ENCODE data around the gene SOAT2. TPM values are rescaled to one million over a fixed set of nuclear protein-coding genes. Genes with fewer than 3 reads are reported as not detected.
A peak's percentile ranks its signal among the peaks of the same experiment; 100 is the strongest.

The SOAT2 gene
- total RNA-seq, 1 experiment from 2014 or later, result not detected

GRCh38 chr12:53097207-53097563 lies 6.1 kb upstream of the SOAT2 start:
- BruUV-seq (replicated peaks), result no TSS peak
- intact Hi-C loops (cut with micrococcal nuclease; ENCODE audit: unreplicated experiment), result no loop called here

DNA sequence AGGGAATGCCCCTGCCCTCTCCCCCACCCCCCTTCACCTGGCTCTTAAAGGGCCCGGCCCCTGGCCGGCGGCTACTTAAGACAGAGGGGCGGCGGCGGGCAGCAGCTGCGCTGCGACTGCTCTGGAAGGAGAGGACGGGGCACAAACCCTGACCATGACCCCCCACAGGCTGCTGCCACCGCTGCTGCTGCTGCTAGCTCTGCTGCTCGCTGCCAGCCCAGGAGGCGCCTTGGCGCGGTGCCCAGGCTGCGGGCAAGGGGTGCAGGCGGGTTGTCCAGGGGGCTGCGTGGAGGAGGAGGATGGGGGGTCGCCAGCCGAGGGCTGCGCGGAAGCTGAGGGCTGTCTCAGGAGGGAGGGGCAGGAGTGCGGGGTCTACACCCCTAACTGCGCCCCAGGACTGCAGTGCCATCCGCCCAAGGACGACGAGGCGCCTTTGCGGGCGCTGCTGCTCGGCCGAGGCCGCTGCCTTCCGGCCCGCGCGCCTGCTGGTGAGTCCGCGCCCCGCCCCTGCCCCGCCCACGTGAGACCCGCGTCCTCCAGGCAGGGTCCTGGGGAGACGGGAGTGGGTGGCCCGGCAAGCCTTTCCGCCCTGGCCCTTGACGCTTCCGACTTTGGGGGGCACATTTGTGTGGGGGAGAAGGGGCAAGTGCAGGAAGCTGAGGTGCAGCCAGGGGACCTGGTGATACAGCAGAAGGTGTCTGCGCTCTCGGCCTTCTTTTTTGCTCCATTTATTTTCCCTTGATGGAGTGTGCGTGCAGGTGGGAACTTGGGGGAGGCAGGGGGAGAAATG lies 5.5 kb upstream of the SOAT2 start, which contains the start of gene IGFBP6:
Gene IGFBP6, plus strand, starts transcription at position 104 of the 790 bp plus-strand sequence. Its CDS starts 51 bp downstream, at position 155.
- intact Hi-C loops (cut with micrococcal nuclease; ENCODE audit: unreplicated experiment), result no loop called here
- BruUV-seq (replicated peaks), result no TSS peak
- ChIA-PET POLR2A (interaction anchor here (0.9 kb wide), 1 partner anchor 32 kb away, joined by 5 read pairs; no protein-coding TSS in a partner anchor), CTCF (interaction anchor here (4.5 kb wide), 1 partner anchor 31 kb away, joined by 43 read pairs; no protein-coding TSS in a partner anchor)
- DNase-seq (ENCODE audit: low read depth, low spot score), result no peak
- peaks cover 17% of the 10 kb centered on the region for H3K4me1 ChIP-seq (ENCODE audit: control insufficient read depth, insufficient read depth, low read length)
- no peaks in the 10 kb centered on the region for H3K36me3 ChIP-seq (ENCODE audit: control insufficient read depth, insufficient read depth, low read length)
- H3K4me3 ChIP-seq (ENCODE audit: low read depth in 2 of 2, low read length in 2 of 2), result peak within 1 kb of the TSS; percentile 52 to 70
- no peaks in the 10 kb centered on the region for H3K9me3 ChIP-seq (ENCODE audit: control insufficient read depth, insufficient read depth, low read depth, low read length)
- TF ChIP-seq SIN3A (IDR thresholded peaks at IDR 0.05; ENCODE audit: borderline replicate concordance, insufficient read depth, low read depth, low read length) (no peak), TCF7L2 (IDR thresholded peaks at IDR 0.05; ENCODE audit: low read depth, low read length) (no peak), POLR2AphosphoS5 (IDR thresholded peaks at IDR 0.05; ENCODE audit: low read depth, low read length) (no peak), CTCF (IDR thresholded peaks at IDR 0.05) (no peak)
- TF ChIP-seq, protein P1, sequence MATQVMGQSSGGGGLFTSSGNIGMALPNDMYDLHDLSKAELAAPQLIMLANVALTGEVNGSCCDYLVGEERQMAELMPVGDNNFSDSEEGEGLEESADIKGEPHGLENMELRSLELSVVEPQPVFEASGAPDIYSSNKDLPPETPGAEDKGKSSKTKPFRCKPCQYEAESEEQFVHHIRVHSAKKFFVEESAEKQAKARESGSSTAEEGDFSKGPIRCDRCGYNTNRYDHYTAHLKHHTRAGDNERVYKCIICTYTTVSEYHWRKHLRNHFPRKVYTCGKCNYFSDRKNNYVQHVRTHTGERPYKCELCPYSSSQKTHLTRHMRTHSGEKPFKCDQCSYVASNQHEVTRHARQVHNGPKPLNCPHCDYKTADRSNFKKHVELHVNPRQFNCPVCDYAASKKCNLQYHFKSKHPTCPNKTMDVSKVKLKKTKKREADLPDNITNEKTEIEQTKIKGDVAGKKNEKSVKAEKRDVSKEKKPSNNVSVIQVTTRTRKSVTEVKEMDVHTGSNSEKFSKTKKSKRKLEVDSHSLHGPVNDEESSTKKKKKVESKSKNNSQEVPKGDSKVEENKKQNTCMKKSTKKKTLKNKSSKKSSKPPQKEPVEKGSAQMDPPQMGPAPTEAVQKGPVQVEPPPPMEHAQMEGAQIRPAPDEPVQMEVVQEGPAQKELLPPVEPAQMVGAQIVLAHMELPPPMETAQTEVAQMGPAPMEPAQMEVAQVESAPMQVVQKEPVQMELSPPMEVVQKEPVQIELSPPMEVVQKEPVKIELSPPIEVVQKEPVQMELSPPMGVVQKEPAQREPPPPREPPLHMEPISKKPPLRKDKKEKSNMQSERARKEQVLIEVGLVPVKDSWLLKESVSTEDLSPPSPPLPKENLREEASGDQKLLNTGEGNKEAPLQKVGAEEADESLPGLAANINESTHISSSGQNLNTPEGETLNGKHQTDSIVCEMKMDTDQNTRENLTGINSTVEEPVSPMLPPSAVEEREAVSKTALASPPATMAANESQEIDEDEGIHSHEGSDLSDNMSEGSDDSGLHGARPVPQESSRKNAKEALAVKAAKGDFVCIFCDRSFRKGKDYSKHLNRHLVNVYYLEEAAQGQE (IDR thresholded peaks at IDR 0.05; ENCODE audit: insufficient read depth in 1 of 2, low read depth in 2 of 2, low read length in 1 of 2), result no peak
- H3K27me3 ChIP-seq (ENCODE audit: control insufficient read depth, insufficient read depth, low read length), result no peaks in the 10 kb centered on the region
- no peak within 1 kb of the TSS; the same call in 1 of the 2 replicates for H3K27ac ChIP-seq (ENCODE audit: low read length)
- in situ Hi-C loops (cut with HindIII; ENCODE audit: low pct_unique_long_range_greater_than_20kb, low sequenced_read_pairs), result no loop called here
- ATAC-seq, result peak; percentile 87

More at GRCh38 chr12:53097207-53097563, 6.1 kb upstream of the SOAT2 start:
- Histone ChIP-seq H3K4me1 (ENCODE audit: control insufficient read depth, insufficient read depth, low read length) (peaks cover 17% of the 10 kb centered on the region), H3K4me3 (ENCODE audit: low read depth in 2 of 2, low read length in 2 of 2) (peak overlapping the region; percentile 52 to 70), H3K36me3 (ENCODE audit: control insufficient read depth, insufficient read depth, low read length) (no peaks in the 10 kb centered on the region), H3K9me3 (ENCODE audit: control insufficient read depth, insufficient read depth, low read depth, low read length) (no peaks in the 10 kb centered on the region), H3K27me3 (ENCODE audit: control insufficient read depth, insufficient read depth, low read length) (no peaks in the 10 kb centered on the region), H3K27ac (ENCODE audit: low read length) (no peak overlapping the region; the same call in 1 of the 2 replicates)
- DNase-seq (ENCODE audit: low read depth, low spot score), result no peak
- POLR2A ChIA-PET, result interaction anchor here (0.9 kb wide), 1 partner anchor 31 kb away, joined by 5 read pairs; no protein-coding TSS in a partner anchor
- CTCF ChIA-PET, result no interaction called here
- ATAC-seq, result no peak
- TF ChIP-seq SIN3A (IDR thresholded peaks at IDR 0.05; ENCODE audit: borderline replicate concordance, insufficient read depth, low read depth, low read length), result no peak
- no peak for TF ChIP-seq POLR2AphosphoS5 (IDR thresholded peaks at IDR 0.05; ENCODE audit: low read depth, low read length)
- TF ChIP-seq, protein P1 (IDR thresholded peaks at IDR 0.05; ENCODE audit: insufficient read depth in 1 of 2, low read depth in 2 of 2, low read length in 1 of 2), result no peak
- no peak for TF ChIP-seq CTCF (IDR thresholded peaks at IDR 0.05)
- TF ChIP-seq TCF7L2 (IDR thresholded peaks at IDR 0.05; ENCODE audit: low read depth, low read length), result no peak
- in situ Hi-C loops (cut with HindIII; ENCODE audit: low pct_unique_long_range_greater_than_20kb, low sequenced_read_pairs), result no loop called here

All from Panc1 (cell line).